ENCODE measurements around the gene EDA. TPM values are rescaled to one million over a fixed set of nuclear protein-coding genes. Genes with fewer than 3 reads are reported as not detected.

EDA gene
- total RNA-seq, 1 experiment from 2014 or later: 1.2 TPM

GRCh38 chrX:70026112-70026850, 410.4 kb downstream of the EDA start:
- peak; percentile 29 for DNase-seq (ENCODE audit: low read depth)

- DNase-seq (ENCODE audit: low read depth): no peak
Measured at GRCh38 chrX:70026851-70027200, 410.9 kb downstream of the EDA start.

- no peak for DNase-seq (ENCODE audit: low read depth)
Measured at GRCh38 chrX:70029863-70030262, 413.9 kb downstream of the EDA start.

- DNase-seq (ENCODE audit: low read depth): peak; percentile 50
Measured at GRCh38 chrX:70030301-70030767, 414.4 kb downstream of the EDA start.

- no peak for DNase-seq (ENCODE audit: low read depth)
Measured at GRCh38 chrX:70032792-70033191, 416.9 kb downstream of the EDA start.

GRCh38 chrX:70033348-70034051, 417.6 kb downstream of the EDA start:
- DNase-seq (ENCODE audit: low read depth): peak; percentile 41

- no peak for DNase-seq (ENCODE audit: low read depth)
Measured at GRCh38 chrX:70034646-70035045, 418.7 kb downstream of the EDA start.

- DNase-seq (ENCODE audit: low read depth): no peak
Measured at GRCh38 chrX:70038515-70038914, 422.6 kb downstream of the EDA start.

- DNase-seq (ENCODE audit: low read depth): no peak
Measured at GRCh38 chrX:70038951-70039350, 423.0 kb downstream of the EDA start.

- DNase-seq (ENCODE audit: low read depth): no peak
Measured at GRCh38 chrX:70039758-70040157, 423.8 kb downstream of the EDA start.

GRCh38 chrX:70041993-70042392, 426.1 kb downstream of the EDA start:
- no peak for DNase-seq (ENCODE audit: low read depth)

GRCh38 chrX:70042399-70043371, 426.8 kb downstream of the EDA start:
- no peak for DNase-seq (ENCODE audit: low read depth)

GRCh38 chrX:70043685-70044084, 427.8 kb downstream of the EDA start:
- no peak for DNase-seq (ENCODE audit: low read depth)

GRCh38 chrX:70044541-70045245, 428.8 kb downstream of the EDA start:
- peak; percentile 13 for DNase-seq (ENCODE audit: low read depth)

GRCh38 chrX:70046978-70047377, 431.1 kb downstream of the EDA start:
- DNase-seq (ENCODE audit: low read depth): no peak

- no peak for DNase-seq (ENCODE audit: low read depth)
Measured at GRCh38 chrX:70049406-70049805, 433.5 kb downstream of the EDA start.

GRCh38 chrX:70049925-70050324, 434.0 kb downstream of the EDA start, which contains the start of gene AWAT2:
Gene AWAT2, minus strand, starts transcription at chrX:70049938. Its CDS starts 6 bp downstream, at chrX:70049932.
- DNase-seq (ENCODE audit: low read depth): no peak

- DNase-seq (ENCODE audit: low read depth): no peak
Measured at GRCh38 chrX:70052895-70053615, 437.1 kb downstream of the EDA start.

- DNase-seq (ENCODE audit: low read depth): no peak
Measured at GRCh38 chrX:70054391-70054790, 438.5 kb downstream of the EDA start.

- DNase-seq (ENCODE audit: low read depth): no peak
Measured at GRCh38 chrX:70062076-70062475, 446.2 kb downstream of the EDA start, which contains the start of gene OTUD6A. Gene OTUD6A, plus strand, starts transcription at chrX:70062457. Its CDS starts 68 bp downstream, at chrX:70062525.

Measured in Daoy (cell line).